ENCODE measurements around the gene KCNQ1. TPM values are rescaled to one million over a fixed set of nuclear protein-coding genes. Genes with fewer than 3 reads are reported as not detected.

The KCNQ1 gene
- polyA plus RNA-seq, 1 experiment, result not detected

- TF ChIP-seq CTCF (IDR thresholded peaks at IDR 0.05; ENCODE audit: low read depth, low read length), result no peak
- Histone ChIP-seq H3K27me3 (ENCODE audit: control insufficient read depth, insufficient read depth, low read length) (peaks cover 65% of the 10 kb centered on the region), H3K9me3 (ENCODE audit: control insufficient read depth, insufficient read depth, low read length) (peaks cover 26% of the 10 kb centered on the region), H3K4me3 (ENCODE audit: low read depth, low read length) (no peak overlapping the region), H3K27ac (ENCODE audit: low read depth, low read length) (no peak overlapping the region)
- POLR2A ChIA-PET, result no interaction called here
- CTCF ChIA-PET, result no interaction called here
- no peak for DNase-seq (ENCODE audit: low read depth, low spot score)
These were observed 424.3 kb downstream of the KCNQ1 start for GRCh38 chr11:2869134-2869526.

GRCh38 chr11:2869561-2870427 is 425.0 kb downstream of the KCNQ1 start:
- no peak overlapping the region for H3K4me3 ChIP-seq (ENCODE audit: low read depth, low read length)
- peaks cover 63% of the 10 kb centered on the region for H3K27me3 ChIP-seq (ENCODE audit: control insufficient read depth, insufficient read depth, low read length)
- POLR2A ChIA-PET, result no interaction called here
- CTCF ChIA-PET, result no interaction called here
- no peak for TF ChIP-seq CTCF (IDR thresholded peaks at IDR 0.05; ENCODE audit: low read depth, low read length)
- no peak for DNase-seq (ENCODE audit: low read depth, low spot score)
- no peak overlapping the region for H3K27ac ChIP-seq (ENCODE audit: low read depth, low read length)
- H3K9me3 ChIP-seq (ENCODE audit: control insufficient read depth, insufficient read depth, low read length), result peaks cover 29% of the 10 kb centered on the region

- CTCF ChIA-PET, result no interaction called here
- no peak for DNase-seq (ENCODE audit: low read depth, low spot score)
These were observed 425.7 kb downstream of the KCNQ1 start for GRCh38 chr11:2870460-2870859.

GRCh38 chr11:2870969-2871680 is 426.3 kb downstream of the KCNQ1 start:
- CTCF ChIA-PET, result no interaction called here

More at GRCh38 chr11:2870460-2870859, 425.7 kb downstream of the KCNQ1 start:
- Histone ChIP-seq H3K9me3 (ENCODE audit: control insufficient read depth, insufficient read depth, low read length) (peaks cover 33% of the 10 kb centered on the region), H3K27ac (ENCODE audit: low read depth, low read length) (no peak overlapping the region), H3K4me3 (ENCODE audit: low read depth, low read length) (no peak overlapping the region), H3K27me3 (ENCODE audit: control insufficient read depth, insufficient read depth, low read length) (peaks cover 64% of the 10 kb centered on the region)
- no peak for TF ChIP-seq CTCF (IDR thresholded peaks at IDR 0.05; ENCODE audit: low read depth, low read length)
- POLR2A ChIA-PET, result no interaction called here

More at GRCh38 chr11:2870969-2871680, 426.3 kb downstream of the KCNQ1 start:
- no peak for TF ChIP-seq CTCF (IDR thresholded peaks at IDR 0.05; ENCODE audit: low read depth, low read length)
- H3K9me3 ChIP-seq (ENCODE audit: control insufficient read depth, insufficient read depth, low read length), result peaks cover 33% of the 10 kb centered on the region
- H3K27ac ChIP-seq (ENCODE audit: low read depth, low read length), result no peak overlapping the region
- DNase-seq (ENCODE audit: low read depth, low spot score), result no peak
- peaks cover 58% of the 10 kb centered on the region for H3K27me3 ChIP-seq (ENCODE audit: control insufficient read depth, insufficient read depth, low read length)
- H3K4me3 ChIP-seq (ENCODE audit: low read depth, low read length), result no peak overlapping the region
- POLR2A ChIA-PET, result no interaction called here

Measured in AG04450 (cell line).